Left renal pelvis (tissue), 4 donors: Measurements from ENCODE around the gene RNF150. TPM values are rescaled to one million over a fixed set of nuclear protein-coding genes. Genes with fewer than 3 reads are reported as not detected.

Experiments
- DNase-seq, 4 donors: peaks; one replicate each; pipeline ENCODE4 v3.0.0-alpha.2; 2013; ENCODE audit warnings: low read depth in 4 of 4, low spot score in 3 of 4
- polyA plus RNA-seq, 4 donors: library from polyadenylated mRNA; unstranded; fragments of 120-200 nt; gene quantifications; one replicate each; pipeline ENCODE4 v1.2.1, GENCODE V29; 2013; ENCODE audit not compliant: insufficient read length in 4 of 4

Gene RNF150
- polyA plus RNA-seq, 4 donors, result 22.2 to 35.0 (median 30.1) TPM

- DNase-seq, result no peak
Measured at GRCh38 chr4:141035920-141036319, 97.3 kb downstream of the RNF150 start.

DNA sequence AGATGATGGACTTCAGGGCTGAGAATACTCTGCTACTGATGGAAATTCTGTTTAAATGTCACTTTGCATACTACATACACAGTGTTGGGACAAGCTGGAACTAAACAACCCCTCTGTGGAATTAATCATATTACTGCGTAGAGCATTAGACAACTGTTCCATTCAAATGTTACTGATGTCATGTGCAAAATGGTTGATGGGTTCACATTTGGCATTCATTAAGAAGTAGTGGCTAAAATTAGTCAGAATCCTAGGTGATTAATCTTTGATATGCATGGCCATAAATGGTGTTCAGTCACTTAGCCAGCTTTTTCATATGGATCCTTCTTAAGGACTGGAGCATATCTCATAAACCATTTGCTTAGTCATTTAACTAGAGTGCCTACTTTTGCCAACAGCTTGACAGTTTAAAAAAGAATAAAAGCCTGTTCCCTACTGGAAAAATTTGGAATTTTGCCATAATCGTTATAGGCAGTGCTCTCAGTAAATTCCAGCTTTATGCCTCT is 105.2 kb downstream of the RNF150 start:
- DNase-seq, result no peak

- DNase-seq, result no peak
Measured at GRCh38 chr4:141027421-141027820, 105.8 kb downstream of the RNF150 start.

DNA sequence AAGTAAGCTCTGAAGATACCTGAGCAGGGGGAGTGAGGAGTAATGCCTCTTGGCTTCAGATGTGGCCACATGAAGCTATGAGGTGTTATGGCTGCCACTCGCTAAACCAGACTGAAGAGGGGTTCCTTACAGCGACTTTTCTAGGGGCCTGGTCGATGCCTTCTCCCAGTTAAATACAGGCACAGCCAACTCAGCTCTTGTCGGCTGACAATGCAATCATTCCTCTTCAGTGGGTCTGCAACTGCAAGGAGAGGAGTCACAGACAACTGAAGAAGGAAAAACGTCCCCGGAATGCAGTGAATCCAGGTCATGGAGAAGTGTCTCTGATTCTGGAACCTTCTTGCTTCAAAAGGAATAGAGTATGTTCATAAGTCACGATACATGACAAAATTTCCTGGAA is 106.4 kb downstream of the RNF150 start:
- DNase-seq, result no peak

DNA sequence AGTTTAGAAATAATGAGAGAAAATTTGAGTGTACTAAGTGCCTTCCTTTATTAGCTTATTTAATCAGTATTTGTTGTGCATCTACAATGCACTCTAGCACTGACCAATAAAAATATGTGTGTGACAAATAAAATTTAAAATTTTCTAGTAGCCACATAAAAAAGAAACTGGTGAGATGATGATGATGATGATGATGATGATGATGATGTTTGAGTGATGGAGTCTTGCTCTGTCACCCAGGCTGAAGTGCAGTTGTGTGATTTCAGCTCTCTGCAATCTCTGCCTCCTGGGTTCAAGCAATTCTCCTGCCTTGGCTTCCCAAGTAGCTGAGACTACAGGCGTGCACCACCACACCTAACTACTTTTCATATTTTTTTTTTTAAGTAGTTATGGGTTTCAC is 110.2 kb downstream of the RNF150 start:
- DNase-seq, result no peak

DNA sequence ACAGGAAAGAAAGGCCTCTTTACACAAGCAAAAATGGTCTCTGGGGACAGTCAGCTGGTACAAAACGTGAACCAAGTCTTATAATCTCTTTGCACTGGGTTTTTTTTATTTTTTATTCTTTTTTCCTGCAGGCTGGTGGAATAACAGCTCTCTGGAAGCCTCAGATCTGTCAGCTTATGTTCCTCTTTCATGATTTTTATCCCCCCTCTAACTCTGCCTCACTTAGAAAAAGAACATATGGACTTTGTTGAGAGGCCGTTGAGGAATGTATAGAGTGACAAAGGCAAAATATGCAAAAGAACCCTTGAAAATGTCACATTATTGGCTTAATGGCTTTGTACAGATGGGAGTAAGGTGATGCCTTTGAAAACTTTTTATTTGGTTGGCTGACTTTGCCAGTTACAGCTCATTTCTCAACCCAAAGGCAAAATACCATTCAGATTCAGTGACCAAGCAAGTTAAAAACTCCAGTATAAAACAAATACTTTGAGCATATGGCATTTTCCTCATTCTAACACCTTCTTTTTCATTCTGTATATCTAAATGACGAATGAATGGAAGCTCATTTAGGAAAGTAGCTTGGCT is 111.1 kb downstream of the RNF150 start:
- DNase-seq, result no peak

DNA sequence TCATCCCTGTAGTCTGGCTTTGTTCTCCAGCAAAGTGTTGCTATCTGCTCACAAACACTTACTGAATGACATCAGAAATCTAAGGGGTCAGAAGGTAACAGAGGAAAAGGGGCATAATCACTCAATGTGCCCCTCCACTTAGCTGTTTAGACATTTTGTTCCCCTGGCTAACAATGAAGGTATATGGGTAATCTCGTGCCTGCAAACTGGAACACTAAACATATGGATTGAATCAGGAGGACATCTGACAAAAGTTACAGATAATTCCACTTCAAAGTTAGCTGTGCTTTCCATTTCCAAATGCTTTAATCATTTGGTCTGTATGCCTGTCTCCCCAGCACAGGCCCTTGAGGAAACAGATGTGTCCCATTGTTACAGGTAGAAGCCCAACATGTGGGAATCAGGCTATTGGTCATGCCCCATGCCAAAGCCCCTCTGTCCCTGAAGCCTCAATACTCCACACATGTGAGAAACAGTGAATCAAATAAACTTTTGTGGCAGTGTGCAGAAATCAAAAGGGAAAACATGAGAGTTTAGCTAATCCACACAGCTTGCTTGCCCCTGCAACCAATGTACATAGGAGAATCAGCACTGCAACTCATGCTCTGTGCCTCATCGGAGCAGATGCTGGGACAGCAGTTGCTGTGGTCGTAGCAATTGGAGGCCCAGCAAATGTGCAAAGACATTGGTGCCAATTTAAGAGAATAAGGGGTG is 111.7 kb downstream of the RNF150 start:
- DNase-seq, result no peak

DNA sequence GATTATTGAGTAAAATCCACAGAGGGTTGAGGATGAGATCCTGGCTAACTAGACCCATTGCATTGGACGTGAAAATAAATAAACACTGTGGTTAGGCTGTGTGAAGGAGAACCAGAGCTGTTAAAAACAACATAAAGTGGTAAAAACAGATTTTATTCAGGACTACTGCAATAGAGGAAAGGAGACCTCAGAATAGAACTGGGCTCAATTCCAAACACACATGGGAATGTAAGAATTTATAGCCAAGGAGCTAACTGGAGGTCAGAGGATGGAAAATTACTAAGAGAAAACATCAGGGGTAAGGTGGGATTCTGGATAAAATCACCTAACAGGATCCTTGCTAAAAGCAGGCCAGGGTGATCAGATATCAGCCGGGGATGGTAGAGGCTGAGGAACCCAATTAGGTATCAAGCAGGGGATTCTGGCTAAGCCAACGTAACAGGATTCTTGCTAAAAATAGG is 112.4 kb downstream of the RNF150 start:
- DNase-seq, result no peak

DNA sequence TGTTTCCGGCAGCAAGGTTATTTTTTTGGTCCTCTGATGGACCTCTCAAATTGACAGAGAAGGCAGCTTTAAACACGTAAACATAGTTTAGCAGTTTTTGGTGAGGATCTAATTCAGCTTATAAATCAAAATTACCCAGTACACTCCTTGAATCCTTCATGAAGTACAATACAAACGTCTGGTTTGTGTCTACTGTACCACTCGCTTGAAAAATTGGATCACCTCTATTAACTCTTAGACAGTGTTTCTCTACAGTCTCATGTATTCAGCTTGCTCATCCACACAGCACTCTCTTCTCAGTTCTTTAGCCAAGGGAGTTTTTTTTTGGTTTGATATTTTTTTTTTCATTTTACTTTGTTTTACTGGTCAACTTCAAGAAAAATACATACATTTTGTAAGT is 113.5 kb downstream of the RNF150 start:
- no peak for DNase-seq

- no peak for DNase-seq
Measured at GRCh38 chr4:141016117-141016798, 117.0 kb downstream of the RNF150 start.

DNA sequence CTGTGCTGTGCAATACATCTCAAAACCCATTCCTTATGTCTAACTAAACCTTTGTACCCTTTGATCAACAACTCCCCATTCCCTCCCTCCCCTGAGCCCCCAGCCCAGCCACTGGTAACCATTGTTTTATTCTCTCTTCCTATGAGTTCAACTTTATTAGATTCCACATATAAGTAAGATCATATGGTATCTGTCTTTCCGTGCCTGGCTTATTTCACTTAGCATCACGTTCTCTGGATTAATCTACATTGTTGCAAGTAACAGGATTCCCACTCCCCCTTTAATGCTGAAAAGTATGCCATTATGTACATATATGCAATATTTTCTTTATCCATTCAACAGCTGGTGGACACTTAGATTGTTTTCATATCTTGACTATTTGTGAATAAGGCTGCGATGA is 119.4 kb downstream of the RNF150 start:
- DNase-seq, result no peak

GRCh38 chr4:141011901-141012315 is 121.4 kb downstream of the RNF150 start:
- no peak for DNase-seq

DNA sequence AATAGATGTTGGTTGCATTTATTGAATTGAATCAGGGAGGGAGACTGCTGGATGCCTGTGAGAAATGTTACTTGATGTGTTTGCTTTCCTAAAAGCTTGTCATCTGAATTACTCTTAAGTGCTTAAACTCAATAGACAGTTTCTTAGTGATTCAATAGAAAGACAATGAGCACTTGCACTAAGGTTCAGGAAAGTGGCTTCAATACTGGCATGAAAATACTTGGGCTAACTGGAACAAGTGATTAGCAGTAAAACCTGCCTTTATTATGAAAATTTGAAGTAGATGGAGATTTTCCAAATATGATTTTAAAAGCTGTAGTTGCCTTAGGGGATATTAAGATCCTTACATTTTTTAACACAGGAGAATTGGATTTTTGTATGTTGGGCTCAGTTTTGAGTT is 123.3 kb downstream of the RNF150 start:
- no peak for DNase-seq

GRCh38 chr4:141009129-141009528 is 124.1 kb downstream of the RNF150 start:
- DNase-seq, result no peak

GRCh38 chr4:141006242-141006802 is 126.9 kb downstream of the RNF150 start:
- no peak for DNase-seq

DNA sequence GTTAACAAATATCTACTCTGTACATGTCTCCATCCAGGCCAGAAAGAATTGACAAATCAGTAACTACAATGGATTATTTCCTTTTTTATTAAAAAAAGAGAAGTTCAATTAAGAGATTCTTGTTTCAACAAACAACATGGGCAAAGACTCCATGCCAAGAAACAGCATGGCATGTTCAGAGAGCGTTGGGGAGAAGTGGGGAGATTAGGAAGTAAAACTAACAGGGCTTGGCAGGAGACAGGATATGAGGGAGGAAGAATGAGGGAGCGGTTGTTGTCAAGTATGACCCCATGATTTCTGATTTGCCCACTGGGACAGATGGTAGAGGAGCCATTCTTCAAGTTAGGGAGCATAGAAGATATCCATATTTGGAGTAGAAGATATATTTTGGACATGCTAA is 128.4 kb downstream of the RNF150 start:
- DNase-seq, result no peak

DNA sequence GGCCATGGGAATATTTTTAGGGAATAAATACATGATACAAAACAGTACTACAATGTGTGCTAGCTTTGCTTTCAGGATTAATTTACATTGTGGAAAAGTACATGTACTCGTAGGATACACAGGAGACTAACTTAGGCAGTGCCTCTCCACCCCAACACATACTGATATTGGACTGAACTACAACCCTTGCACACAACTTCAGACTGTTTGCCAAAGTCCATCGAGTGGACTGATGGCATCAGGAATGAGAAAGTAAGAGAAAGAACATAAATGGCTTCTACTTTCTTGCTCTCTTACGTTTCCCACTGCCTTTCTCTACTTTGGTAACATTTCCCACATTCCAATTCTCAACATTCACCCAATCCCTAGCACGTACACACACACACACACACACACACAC is 130.1 kb downstream of the RNF150 start:
- no peak for DNase-seq

DNA sequence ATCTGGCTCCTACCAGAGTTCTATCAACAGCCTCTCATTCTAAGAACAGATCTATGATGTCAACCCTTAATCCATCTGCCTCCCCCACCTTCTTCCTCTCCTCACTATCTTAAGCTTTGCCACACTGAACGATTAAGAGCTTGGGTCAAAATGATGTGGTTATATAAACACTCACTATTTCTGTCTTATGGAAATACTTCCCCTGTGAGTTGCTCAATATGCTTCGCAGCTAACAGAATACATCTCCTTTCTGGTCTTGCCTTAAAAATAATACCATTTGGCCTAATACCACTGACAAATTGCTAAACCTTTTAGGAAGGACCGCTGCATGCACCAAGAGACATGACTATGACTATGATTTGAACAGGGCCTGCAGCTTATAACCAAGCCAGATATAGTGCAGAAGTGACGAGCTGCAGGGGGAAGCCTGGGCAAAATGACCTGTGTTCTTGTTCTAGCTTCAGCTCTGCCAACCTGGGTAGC is 130.9 kb downstream of the RNF150 start:
- no peak for DNase-seq

GRCh38 chr4:140996766-140997165 is 136.5 kb downstream of the RNF150 start:
- peak in 1 of 4 donors; percentile 14 for DNase-seq

- DNase-seq, result no peak
Measured at GRCh38 chr4:140995058-140995457, 138.2 kb downstream of the RNF150 start.

DNA sequence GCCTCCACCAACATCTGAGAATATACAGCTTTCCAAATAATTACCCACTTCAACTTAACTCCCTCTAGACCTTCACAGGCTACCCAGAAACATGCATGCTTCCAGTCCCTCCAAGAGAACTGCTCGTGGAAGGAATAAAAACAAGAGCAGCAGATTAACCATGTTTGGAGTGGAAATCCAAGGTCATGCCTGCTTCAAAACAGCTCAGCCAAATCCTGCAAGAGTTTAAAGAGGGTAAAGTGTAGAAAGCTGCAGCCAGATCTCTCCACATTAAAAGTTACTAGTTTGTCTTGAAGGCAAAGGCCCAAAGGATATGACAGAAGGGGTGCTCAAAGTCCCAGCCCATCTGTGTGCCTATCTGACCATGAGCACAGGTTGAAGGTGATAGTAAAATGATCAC is 139.3 kb downstream of the RNF150 start:
- no peak for DNase-seq
